ENCODE data around the gene SEZ6. TPM values are rescaled to one million over a fixed set of nuclear protein-coding genes. Genes with fewer than 3 reads are reported as not detected.

The SEZ6 gene
- total RNA-seq, 1 experiment from 2014 or later, result not detected

DNA sequence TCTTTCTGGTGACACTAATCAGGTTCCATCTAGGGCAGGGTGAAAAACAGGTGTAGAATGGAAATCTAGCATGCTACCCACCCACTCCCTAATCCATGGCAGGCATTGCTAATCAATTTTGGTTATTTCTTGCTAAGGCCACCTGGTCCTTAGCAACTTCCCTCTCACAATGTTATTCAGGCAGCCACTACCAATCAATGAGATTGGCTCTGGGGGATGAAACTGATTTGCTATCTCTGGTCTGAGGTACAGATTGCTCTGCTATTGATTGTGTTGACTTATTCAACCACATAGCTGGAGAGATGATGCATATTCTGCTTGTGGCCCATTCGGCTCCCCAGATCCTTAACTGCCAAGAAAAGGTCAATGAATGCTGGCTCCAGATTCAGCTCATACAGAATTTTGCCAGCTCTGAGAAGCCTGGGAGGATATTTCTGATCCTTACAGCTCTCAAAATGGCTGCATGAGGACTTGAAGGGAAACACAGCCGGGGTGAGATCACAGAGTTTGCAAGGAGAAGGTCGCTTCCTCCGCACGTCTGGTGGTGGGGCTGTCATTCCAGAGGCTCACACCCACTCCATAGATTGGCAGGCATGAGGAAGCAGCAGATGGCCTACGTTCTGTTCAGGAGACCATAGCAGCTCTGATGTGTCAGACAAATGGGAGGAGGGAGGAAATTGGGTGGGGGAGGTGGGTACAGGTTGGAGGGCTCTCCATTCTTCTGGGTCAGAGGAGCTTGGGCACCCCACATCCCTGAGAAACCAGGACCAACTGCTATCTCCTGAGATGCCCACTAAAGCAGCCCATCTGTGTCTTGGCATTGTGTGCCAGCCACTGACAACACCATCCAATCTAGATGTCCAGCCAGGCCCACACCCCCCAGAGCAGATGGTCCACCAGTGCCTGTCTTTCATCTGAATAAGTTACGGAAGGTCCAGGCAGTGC is 22.3 kb downstream of the SEZ6 start:
- Histone ChIP-seq H2AFZ (ENCODE audit: low read length) (no peak overlapping the region), H3K36me3 (ENCODE audit: low read depth, low read length) (no peaks in the 10 kb centered on the region), H3K27ac (ENCODE audit: low read length) (no peak overlapping the region), H3K9me3 (ENCODE audit: low read length) (no peaks in the 10 kb centered on the region), H3K27me3 (ENCODE audit: low read length) (no peaks in the 10 kb centered on the region), H3F3A (ENCODE audit: low read length, unreplicated experiment) (no peaks in the 10 kb centered on the region), H3K4me2 (ENCODE audit: low read length) (no peak overlapping the region), H3K79me2 (ENCODE audit: low read length) (no peaks in the 10 kb centered on the region), H3K4me3 (ENCODE audit: low read length) (no peak overlapping the region), H4K20me1 (ENCODE audit: low read length) (no peaks in the 10 kb centered on the region), H3K9ac (ENCODE audit: low read length) (no peak overlapping the region), H3K9me2 (replicated peaks; ENCODE audit: low read length) (no peaks in the 10 kb centered on the region), H3K4me1 (ENCODE audit: insufficient read depth, low read length) (no peaks in the 10 kb centered on the region)
- BruUV-seq (replicated peaks), result no TSS peak
- ChIA-PET CTCF (no interaction called here), POLR2A (ENCODE audit: unreplicated experiment) (no interaction called here)
- intact Hi-C loops (cut with micrococcal nuclease), result no loop called here
- no peak for DNase-seq
- ATAC-seq, result no peak
- TF ChIP-seq, protein P1, sequence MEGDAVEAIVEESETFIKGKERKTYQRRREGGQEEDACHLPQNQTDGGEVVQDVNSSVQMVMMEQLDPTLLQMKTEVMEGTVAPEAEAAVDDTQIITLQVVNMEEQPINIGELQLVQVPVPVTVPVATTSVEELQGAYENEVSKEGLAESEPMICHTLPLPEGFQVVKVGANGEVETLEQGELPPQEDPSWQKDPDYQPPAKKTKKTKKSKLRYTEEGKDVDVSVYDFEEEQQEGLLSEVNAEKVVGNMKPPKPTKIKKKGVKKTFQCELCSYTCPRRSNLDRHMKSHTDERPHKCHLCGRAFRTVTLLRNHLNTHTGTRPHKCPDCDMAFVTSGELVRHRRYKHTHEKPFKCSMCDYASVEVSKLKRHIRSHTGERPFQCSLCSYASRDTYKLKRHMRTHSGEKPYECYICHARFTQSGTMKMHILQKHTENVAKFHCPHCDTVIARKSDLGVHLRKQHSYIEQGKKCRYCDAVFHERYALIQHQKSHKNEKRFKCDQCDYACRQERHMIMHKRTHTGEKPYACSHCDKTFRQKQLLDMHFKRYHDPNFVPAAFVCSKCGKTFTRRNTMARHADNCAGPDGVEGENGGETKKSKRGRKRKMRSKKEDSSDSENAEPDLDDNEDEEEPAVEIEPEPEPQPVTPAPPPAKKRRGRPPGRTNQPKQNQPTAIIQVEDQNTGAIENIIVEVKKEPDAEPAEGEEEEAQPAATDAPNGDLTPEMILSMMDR (conservative IDR thresholded peaks at IDR 0.05; ENCODE audit: low read depth, low read length), result no peak
- TF ChIP-seq EZH2 (IDR thresholded peaks at IDR 0.05; ENCODE audit: low read length, unreplicated experiment) (no peak), EZH2phosphoT487 (IDR thresholded peaks at IDR 0.05; ENCODE audit: borderline replicate concordance, low read length) (no peak)

DNA sequence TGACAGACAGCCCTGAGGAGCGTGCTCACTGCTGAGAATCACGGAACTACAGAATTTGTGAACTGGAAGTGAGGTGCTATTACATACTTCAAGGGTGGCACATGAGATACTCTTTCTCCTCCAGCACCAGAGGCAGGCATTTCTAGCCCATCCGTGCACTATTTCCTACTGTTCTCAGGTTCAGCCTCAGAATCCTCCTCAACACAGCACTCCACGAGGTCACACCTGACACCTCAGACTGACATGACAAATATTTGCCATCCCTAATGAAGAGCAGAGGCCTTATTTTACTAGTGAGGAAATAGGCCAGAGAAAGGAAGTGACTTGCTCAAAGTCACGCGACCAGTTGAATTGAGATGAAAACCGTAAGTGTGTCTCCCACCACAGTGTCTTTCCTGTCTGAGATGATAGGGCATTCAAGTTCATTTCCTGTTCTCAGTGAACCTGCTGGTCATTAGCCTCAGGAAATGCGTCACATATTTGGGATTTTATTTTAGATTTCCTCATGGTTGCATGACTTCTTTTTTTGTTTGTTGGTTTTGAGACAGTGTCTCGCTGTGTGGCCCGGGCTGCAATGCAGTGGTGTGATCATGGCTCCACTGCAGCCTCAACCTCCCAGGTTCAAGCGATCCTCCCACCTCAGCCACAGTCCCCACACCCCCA is 23.6 kb downstream of the SEZ6 start:
- H3K79me2 ChIP-seq (ENCODE audit: low read length), result no peaks in the 10 kb centered on the region
- no peak for ATAC-seq
- TF ChIP-seq EZH2 (IDR thresholded peaks at IDR 0.05; ENCODE audit: low read length, unreplicated experiment) (no peak), EZH2phosphoT487 (IDR thresholded peaks at IDR 0.05; ENCODE audit: borderline replicate concordance, low read length) (no peak)
- TF ChIP-seq, protein P1 (conservative IDR thresholded peaks at IDR 0.05; ENCODE audit: low read depth, low read length), result no peak
- no peaks in the 10 kb centered on the region for H3K9me3 ChIP-seq (ENCODE audit: low read length)
- no peak overlapping the region for H3K9ac ChIP-seq (ENCODE audit: low read length)
- intact Hi-C loops (cut with micrococcal nuclease), result no loop called here
- BruUV-seq (replicated peaks), result no TSS peak
- ChIA-PET CTCF (no interaction called here), POLR2A (ENCODE audit: unreplicated experiment) (no interaction called here)
- H3F3A ChIP-seq (ENCODE audit: low read length, unreplicated experiment), result no peaks in the 10 kb centered on the region
- no peak overlapping the region for H3K4me2 ChIP-seq (ENCODE audit: low read length)
- H3K4me1 ChIP-seq (ENCODE audit: insufficient read depth, low read length), result no peaks in the 10 kb centered on the region
- no peaks in the 10 kb centered on the region for H3K9me2 ChIP-seq (replicated peaks; ENCODE audit: low read length)
- no peak overlapping the region for H2AFZ ChIP-seq (ENCODE audit: low read length)
- H4K20me1 ChIP-seq (ENCODE audit: low read length), result no peaks in the 10 kb centered on the region
- DNase-seq, result no peak
- H3K27me3 ChIP-seq (ENCODE audit: low read length), result peaks cover 3% of the 10 kb centered on the region; the same call in 1 of the 2 replicates
- no peaks in the 10 kb centered on the region for H3K36me3 ChIP-seq (ENCODE audit: low read depth, low read length)
- H3K27ac ChIP-seq (ENCODE audit: low read length), result no peak overlapping the region
- no peak overlapping the region for H3K4me3 ChIP-seq (ENCODE audit: low read length)
